Mucosa of gallbladder (tissue), 1 donor: ENCODE results near the gene RAB44. TPM values are rescaled to one million over a fixed set of nuclear protein-coding genes. Genes with fewer than 3 reads are reported as not detected.

Experiments used
- DNase-seq: peaks from one replicate; pipeline ENCODE4 v3.0.0-alpha.2; 2020; ENCODE audit warnings: low spot score
- total RNA-seq: library from RNA; stranded (reverse); gene quantifications from one replicate; pipeline ENCODE4 v1.2.1, GENCODE V29; 2021
- donor health status: DM: no; HTN: no; CAD: no.

Gene RAB44
- total RNA-seq, 1 donor from 2014 or later = 0.75 TPM

GRCh38 chr6:36771145-36771544 is 73.5 kb downstream of the RAB44 start:
- no peak for DNase-seq

- DNase-seq = no peak
Observed at GRCh38 chr6:36772397-36772796, 74.8 kb downstream of the RAB44 start.

GRCh38 chr6:36774331-36774730 is 76.7 kb downstream of the RAB44 start:
- DNase-seq = no peak

GRCh38 chr6:36776167-36776566 is 78.5 kb downstream of the RAB44 start:
- DNase-seq = no peak

- DNase-seq = no peak
Observed at GRCh38 chr6:36777801-36778200, 80.2 kb downstream of the RAB44 start.

- no peak for DNase-seq
Observed at GRCh38 chr6:36779227-36779626, 81.6 kb downstream of the RAB44 start.

GRCh38 chr6:36780442-36781177 is 83.0 kb downstream of the RAB44 start:
- DNase-seq = no peak

GRCh38 chr6:36781669-36782068 is 84.0 kb downstream of the RAB44 start:
- DNase-seq = no peak

Other genes with a start within 250 kb of the RAB44 start
- 41.6 TPM for gene STK38, start 150.3 kb upstream of the RAB44 start, total RNA-seq
- gene SRSF3, start 103.5 kb upstream of the RAB44 start, total RNA-seq = 190 TPM
- gene CDKN1A, start 19.1 kb upstream of the RAB44 start, total RNA-seq = 71.2 TPM
- 1.3 TPM for gene CPNE5, start 141.6 kb downstream of the RAB44 start, total RNA-seq
- 16.0 TPM for gene PPIL1, start 177.0 kb downstream of the RAB44 start, total RNA-seq
- 69.9 TPM for gene C6orf89, start 188.1 kb downstream of the RAB44 start, total RNA-seq